VCaP (cell line): ENCODE measurements around the gene TAF11.

Experiments used
- H3K27ac ChIP-seq: fragments of 450-650 bp; 2 replicates; pipeline ENCODE4 v1.5.1; 2017
- TF ChIP-seq, protein P1 (sequence below): fragments of 450-650 bp; conservative IDR thresholded peaks from 2 replicates; pipeline ENCODE4 v1.5.1; 2017; ENCODE audit warnings: mild to moderate bottlenecking, moderate library complexity

TAF11 gene

DNA sequence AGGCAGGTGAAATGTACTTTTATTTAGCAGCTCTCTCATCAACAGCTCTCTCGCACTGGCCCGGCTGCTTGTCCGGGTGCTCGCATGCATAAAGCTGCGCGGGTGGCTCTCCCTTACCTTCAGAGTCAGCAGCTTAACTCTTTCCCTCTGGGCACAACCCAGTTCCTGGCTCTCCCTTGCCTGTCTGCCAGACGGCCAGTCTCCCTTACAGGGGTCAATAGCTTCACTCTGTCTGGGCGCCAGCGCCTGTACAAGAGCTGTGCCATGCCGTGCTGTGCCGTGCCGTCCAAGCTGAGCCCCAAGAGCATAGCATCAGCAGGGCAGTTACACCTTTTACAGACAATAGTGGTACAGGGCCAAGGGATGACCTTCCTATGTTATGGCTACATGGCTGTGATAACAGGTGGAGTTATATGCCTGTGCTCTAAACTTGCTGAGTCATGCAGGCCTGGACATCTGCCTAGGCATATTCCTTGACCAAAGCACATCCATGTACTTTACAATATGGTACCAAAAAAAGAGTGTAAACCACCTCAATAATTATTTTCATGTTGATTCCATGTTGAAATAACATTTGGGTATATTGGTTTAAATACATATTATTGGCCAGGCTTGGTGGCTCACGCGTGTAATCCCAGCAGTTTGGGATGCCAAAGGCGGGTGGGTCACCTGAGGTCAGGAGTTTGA lies 48.0 kb downstream of the TAF11 start:
- TF ChIP-seq, protein P1, sequence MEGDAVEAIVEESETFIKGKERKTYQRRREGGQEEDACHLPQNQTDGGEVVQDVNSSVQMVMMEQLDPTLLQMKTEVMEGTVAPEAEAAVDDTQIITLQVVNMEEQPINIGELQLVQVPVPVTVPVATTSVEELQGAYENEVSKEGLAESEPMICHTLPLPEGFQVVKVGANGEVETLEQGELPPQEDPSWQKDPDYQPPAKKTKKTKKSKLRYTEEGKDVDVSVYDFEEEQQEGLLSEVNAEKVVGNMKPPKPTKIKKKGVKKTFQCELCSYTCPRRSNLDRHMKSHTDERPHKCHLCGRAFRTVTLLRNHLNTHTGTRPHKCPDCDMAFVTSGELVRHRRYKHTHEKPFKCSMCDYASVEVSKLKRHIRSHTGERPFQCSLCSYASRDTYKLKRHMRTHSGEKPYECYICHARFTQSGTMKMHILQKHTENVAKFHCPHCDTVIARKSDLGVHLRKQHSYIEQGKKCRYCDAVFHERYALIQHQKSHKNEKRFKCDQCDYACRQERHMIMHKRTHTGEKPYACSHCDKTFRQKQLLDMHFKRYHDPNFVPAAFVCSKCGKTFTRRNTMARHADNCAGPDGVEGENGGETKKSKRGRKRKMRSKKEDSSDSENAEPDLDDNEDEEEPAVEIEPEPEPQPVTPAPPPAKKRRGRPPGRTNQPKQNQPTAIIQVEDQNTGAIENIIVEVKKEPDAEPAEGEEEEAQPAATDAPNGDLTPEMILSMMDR: no peak
- H3K27ac ChIP-seq: no peak overlapping the region

DNA sequence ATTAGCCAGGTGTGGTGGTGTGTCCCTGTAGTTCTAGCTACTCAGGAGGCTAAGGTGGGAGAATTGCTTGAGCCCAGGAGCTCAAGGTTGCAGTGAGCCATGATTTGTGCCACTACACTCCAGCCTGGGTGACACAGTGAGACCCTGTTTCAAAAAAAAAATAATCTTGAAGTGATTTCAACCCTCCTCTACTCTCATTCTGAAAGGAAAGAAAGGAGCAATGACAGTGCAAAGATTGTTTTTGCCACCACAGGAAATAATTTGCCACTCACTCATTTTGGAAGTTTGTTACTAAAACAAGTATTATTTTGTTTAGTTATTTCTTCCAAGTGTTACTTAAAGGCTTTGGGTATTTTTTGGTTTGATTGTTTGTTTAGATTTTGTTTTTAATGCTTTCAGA lies 50.3 kb downstream of the TAF11 start:
- H3K27ac ChIP-seq: no peak overlapping the region
- TF ChIP-seq, protein P1: no peak

GRCh38 chr6:34836451-34836850 lies 51.4 kb downstream of the TAF11 start:
- no peak overlapping the region for H3K27ac ChIP-seq
- TF ChIP-seq, protein P1: no peak

DNA sequence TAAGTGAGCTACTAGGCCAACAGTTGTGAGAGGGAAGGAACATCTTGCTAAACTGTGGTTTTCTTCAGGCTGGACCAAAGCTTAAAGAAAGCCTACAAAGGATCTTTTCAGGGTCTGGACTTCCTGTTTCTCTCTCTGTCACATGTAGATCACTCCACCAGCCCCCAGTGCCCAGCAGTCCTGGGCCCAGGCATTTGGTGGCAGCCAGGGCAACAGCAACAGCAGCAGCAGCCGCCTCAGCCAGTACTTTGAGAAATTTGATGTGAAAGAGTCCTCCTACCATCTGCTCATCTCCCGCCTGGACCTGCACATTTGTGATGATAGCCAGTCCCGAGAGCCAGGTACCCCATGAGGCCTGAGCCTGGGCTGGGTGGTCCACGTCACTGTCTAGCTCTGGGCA lies 51.8 kb downstream of the TAF11 start:
- H3K27ac ChIP-seq: no peak overlapping the region
- TF ChIP-seq, protein P1: no peak

DNA sequence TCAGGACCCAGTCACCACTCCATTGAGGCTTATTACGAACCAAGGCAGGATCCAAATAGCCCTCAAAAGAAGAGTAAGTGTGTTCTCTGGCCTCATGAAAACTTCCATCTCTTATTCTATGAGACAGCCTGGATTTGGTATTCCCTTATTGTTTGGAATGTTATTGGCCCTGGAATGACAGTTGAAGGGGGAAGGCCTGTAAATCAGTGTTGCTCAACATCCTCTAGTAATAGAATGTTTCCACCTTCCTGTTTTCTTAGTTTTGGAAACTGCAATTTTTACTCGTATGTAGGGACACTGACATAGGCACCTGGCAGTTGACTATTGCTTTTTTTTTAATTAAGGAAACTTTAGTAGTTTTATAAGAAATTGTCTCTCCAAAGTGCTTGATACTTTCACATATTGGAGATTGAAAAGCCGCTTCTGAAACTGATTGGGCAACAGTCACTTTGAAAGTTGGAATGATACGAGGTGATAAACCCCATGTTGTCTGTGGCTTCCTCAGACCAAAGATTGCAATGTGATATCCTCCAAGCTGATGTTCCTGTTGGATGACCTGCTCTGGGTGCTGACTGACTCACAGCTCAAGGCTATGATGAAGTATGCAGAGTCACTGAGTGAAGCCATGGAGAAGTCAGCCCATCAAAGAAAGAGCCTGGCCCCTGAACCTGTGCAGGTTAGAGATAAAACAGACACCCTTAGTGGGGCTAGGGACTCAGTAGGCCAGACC lies 52.9 kb downstream of the TAF11 start:
- TF ChIP-seq, protein P1: no peak
- H3K27ac ChIP-seq: no peak overlapping the region

DNA sequence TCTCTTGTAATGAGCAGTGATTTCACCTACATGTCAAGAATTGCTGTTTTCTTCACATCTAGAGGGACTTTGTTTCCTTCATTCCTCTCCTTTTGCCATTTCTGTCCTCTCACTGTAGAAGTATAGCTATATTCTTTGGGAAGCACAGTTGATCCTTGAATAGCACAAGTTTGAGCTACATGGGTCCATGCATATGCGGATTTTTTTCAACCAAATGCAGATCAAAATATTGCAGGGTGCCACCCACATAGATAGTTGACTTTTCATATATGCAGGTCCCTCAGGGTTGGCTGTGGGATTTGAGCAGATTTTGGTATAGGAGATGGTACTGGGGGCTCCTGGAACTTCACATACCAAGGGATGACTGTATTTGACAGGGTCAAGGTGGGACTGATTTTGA lies 54.9 kb downstream of the TAF11 start:
- no peak overlapping the region for H3K27ac ChIP-seq
- TF ChIP-seq, protein P1: no peak

DNA sequence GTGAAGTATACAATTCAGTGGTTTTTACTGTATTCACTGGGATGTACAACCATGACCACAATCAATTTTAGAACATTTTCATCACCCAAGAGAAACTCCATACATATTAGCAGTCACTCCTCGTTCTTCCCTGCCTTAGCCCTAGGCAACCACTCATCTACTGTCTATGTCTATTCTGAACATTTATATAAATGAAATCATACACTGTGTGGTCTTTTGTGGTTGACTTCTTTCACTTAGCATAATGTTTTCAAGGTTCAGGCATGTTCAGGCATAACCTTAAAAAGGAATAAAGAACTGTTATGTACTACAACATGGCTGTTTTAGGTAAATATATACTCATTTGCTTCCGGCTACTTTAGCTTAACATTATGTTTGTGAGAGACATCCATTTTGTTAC lies 58.7 kb downstream of the TAF11 start:
- TF ChIP-seq, protein P1: no peak
- no peak overlapping the region for H3K27ac ChIP-seq
